Right atrium auricular region (tissue), 2 donors: ENCODE results near the gene OR2W1. TPM values are rescaled to one million over a fixed set of nuclear protein-coding genes. Genes with fewer than 3 reads are reported as not detected.

Source experiments
- DNase-seq: peaks from one replicate; pipeline ENCODE4 v3.0.0-alpha.2; 2019; ENCODE audit warnings: low spot score
- H3K27ac ChIP-seq, 2 donors: fragments of 200-600 bp; sonication (generic); 1 replicate in 1 of 2; 2 replicates in 1 of 2; pipeline ENCODE4 v1.5.1; 2016 to 2019
- H3K27me3 ChIP-seq, 2 donors: fragments of 200-600 bp; sonication (generic); one replicate each; pipeline versions ENCODE4 v1.5.1 to v1.6.0; 2017 to 2019
- H3K36me3 ChIP-seq: fragments of 200-600 bp; sonication (generic); one replicate; pipeline ENCODE4 v1.5.1; 2016
- H3K4me1 ChIP-seq, 2 donors: fragments of 200-600 bp; sonication (generic); one replicate each; pipeline versions ENCODE4 v1.5.1 to v1.6.0; 2017 to 2019
- H3K4me3 ChIP-seq, 2 donors: fragments of 200-600 bp; sonication (generic); 1 replicate in 1 of 2; 2 replicates in 1 of 2; pipeline ENCODE4 v1.5.1; 2017 to 2019; ENCODE audit warnings: mild to moderate bottlenecking in 1 of 2, moderate library complexity in 1 of 2
- H3K9me3 ChIP-seq, 2 donors: fragments of 200-600 bp; sonication (generic); one replicate each; pipeline ENCODE4 v1.5.1; 2019
- CTCF ChIP-seq, 2 donors: fragments of 200-600 bp; sonication (generic); IDR thresholded peaks; one replicate each; pipeline ENCODE4 v1.5.1; 2019; ENCODE audit warnings: antibody characterized with exemption in 2 of 2
- total RNA-seq, 2 donors: library from RNA; depleted of rRNA; stranded (reverse); fragments of >200 nt; gene quantifications; one replicate each; pipeline ENCODE4 v1.1.0, GENCODE V29; 2016

Gene OR2W1
- total RNA-seq, 2 donors from 2014 or later = not detected

DNA sequence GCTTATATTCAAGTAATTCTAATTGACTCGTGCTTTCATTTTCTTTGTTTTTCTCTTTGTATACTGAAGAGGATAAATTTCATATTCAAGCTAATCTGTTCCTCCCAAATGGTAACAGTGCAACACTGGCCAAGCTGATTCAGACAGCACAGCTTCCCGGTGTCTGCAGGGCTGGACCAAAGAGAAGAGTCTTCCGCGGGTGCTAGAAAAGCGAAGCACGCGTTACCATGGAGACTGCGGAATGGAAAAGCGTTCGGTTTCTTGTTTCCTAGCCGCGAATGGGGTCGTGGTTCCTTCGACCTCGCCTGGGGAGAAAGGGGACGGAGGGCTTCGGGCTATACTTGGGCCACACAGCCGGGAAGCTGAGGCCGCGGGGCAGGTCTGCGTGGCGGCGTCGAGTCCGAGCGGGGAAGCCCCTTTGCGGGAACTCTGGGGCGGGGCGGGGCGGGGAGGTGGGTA, 33.7 kb downstream of the OR2W1 start:
- no peak for TF ChIP-seq CTCF (IDR thresholded peaks at IDR 0.05)
- H3K36me3 ChIP-seq = no peaks in the 10 kb centered on the region
- peak overlapping the region; percentile 39 to 51 for H3K4me3 ChIP-seq
- H3K27me3 ChIP-seq = peaks cover 0 to 14% of the 10 kb centered on the region in 2 donors
- H3K4me1 ChIP-seq = peaks cover 0 to 9% of the 10 kb centered on the region in 2 donors
- peak; percentile 66 for DNase-seq
- no peak overlapping the region for H3K27ac ChIP-seq
- no peaks in the 10 kb centered on the region for H3K9me3 ChIP-seq

DNA sequence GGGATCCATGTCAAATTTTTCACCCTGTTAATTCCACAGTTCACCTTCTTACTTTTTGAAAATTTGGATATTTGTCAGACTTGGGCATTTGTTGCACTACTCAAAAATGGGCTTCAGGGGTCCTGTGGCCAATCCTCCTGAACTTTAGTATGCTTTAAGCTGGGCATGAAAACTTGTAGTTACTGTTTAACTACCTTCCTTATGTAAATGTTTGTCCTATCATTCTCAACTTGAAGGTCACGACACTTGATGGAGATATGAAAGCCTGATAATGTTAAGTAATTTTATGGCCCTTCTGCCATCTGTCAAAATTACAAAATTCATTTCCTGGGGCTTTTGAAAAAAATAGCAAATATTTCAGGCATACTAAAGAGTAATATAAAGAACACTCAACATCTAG, 35.6 kb downstream of the OR2W1 start:
- Histone ChIP-seq H3K27ac (no peak overlapping the region), H3K4me3 (no peak overlapping the region), H3K27me3 (peaks cover 0 to 3% of the 10 kb centered on the region in 2 donors), H3K4me1 (no peaks in the 10 kb centered on the region), H3K36me3 (no peaks in the 10 kb centered on the region), H3K9me3 (no peaks in the 10 kb centered on the region)
- DNase-seq = no peak
- no peak for TF ChIP-seq CTCF (IDR thresholded peaks at IDR 0.05)

- Histone ChIP-seq H3K4me1 (no peaks in the 10 kb centered on the region), H3K27ac (no peak overlapping the region), H3K9me3 (no peaks in the 10 kb centered on the region), H3K27me3 (no peaks in the 10 kb centered on the region), H3K4me3 (no peak overlapping the region), H3K36me3 (no peaks in the 10 kb centered on the region)
- no peak for DNase-seq
- no peak for TF ChIP-seq CTCF (IDR thresholded peaks at IDR 0.05)
Observed at GRCh38 chr6:29008089-29008488, 36.9 kb downstream of the OR2W1 start.

GRCh38 chr6:29005183-29005885, 39.6 kb downstream of the OR2W1 start, which contains the start of gene ZNF311:
Gene ZNF311 (minus strand): TSS chr6:29005315. CDS start chr6:29003954, 1,361 bp downstream.
- DNase-seq = no peak
- no peak for TF ChIP-seq CTCF (IDR thresholded peaks at IDR 0.05)
- peak within 1 kb of the TSS; percentile 58 to 61 for H3K27ac ChIP-seq

GRCh38 chr6:28996844-28997510, 48.0 kb downstream of the OR2W1 start:
- no peak overlapping the region for H3K4me3 ChIP-seq
- TF ChIP-seq CTCF (IDR thresholded peaks at IDR 0.05) = no peak
- H3K9me3 ChIP-seq = no peaks in the 10 kb centered on the region
- no peak overlapping the region for H3K27ac ChIP-seq
- no peak for DNase-seq
- H3K36me3 ChIP-seq = no peaks in the 10 kb centered on the region
- H3K27me3 ChIP-seq = no peaks in the 10 kb centered on the region
- H3K4me1 ChIP-seq = no peaks in the 10 kb centered on the region

More at GRCh38 chr6:29005183-29005885, 39.6 kb downstream of the OR2W1 start, which contains the start of gene ZNF311:
- Histone ChIP-seq H3K27me3 (no peaks in the 10 kb centered on the region), H3K36me3 (no peaks in the 10 kb centered on the region), H3K4me3 (peak within 1 kb of the TSS; percentile 56 to 57), H3K9me3 (no peaks in the 10 kb centered on the region), H3K4me1 (no peaks in the 10 kb centered on the region)
